B cell (primary cell): ENCODE measurements around the gene PSORS1C1. TPM values are rescaled to one million over a fixed set of nuclear protein-coding genes. Genes with fewer than 3 reads are reported as not detected.

ENCODE experiments used
- ATAC-seq: fragments of 200-7000 bp; cut with Tn5 transposase; one replicate; pipeline ENCODE4 v1.10.0; 2021; ENCODE audit warnings: low read depth, mild to moderate bottlenecking, moderate number of reproducible peaks, moderate library complexity
- CTCF ChIA-PET: fragments of 350-600 bp; sonication (Branson Sonifier 250); formaldehyde crosslinking; loops from one replicate; lab custom pipeline; 2021; ENCODE audit warnings: antibody characterized with exemption, inconsistent platforms; lab: Charles Lee
- POLR2A ChIA-PET: fragments of 350-600 bp; sonication (Branson Sonifier 250); formaldehyde crosslinking; loops from one replicate; lab custom pipeline; 2021; ENCODE audit warnings: antibody characterized with exemption; lab: Charles Lee
- DNase-seq: peaks from one replicate; pipeline ENCODE4 v3.0.0; 2013
- H2AFZ ChIP-seq: 2 replicates; pipeline ENCODE4 v1.6.1; 2012; ENCODE audit warnings: mild to moderate bottlenecking, low read depth, low read length; ENCODE audit not compliant: insufficient read depth, poor library complexity, severe bottlenecking
- H3K27ac ChIP-seq, 2 donors: 1 replicate in 1 of 2; 2 replicates in 1 of 2; pipeline ENCODE4 v1.5.1; 2012 to 2013; ENCODE audit warnings: low read length in 2 of 2, mild to moderate bottlenecking in 2 of 2, moderate library complexity in 1 of 2
- H3K27me3 ChIP-seq, 4 experiments: fragments of 200-600 bp in 1 of 4; sonication (generic) in 1 of 4; replicated peaks in 1 of 4; 1 replicate in 2 of 4; 2 replicates in 2 of 4; pipeline versions ENCODE4 v1.6.1 to v1.7.0; 2013 to 2016; ENCODE audit warnings: low read length in 3 of 4, mild to moderate bottlenecking in 2 of 4, mixed read lengths in 1 of 4, moderate library complexity in 1 of 4; ENCODE audit not compliant: insufficient read depth in 4 of 4, control insufficient read depth in 3 of 4; ENCODE audit errors: control extremely low read depth in 1 of 4
- H3K36me3 ChIP-seq, 2 experiments: replicated peaks in 1 of 2; 1 replicate in 1 of 2; 2 replicates in 1 of 2; pipeline versions ENCODE4 v1.6.1 to v1.7.1; 2013; ENCODE audit warnings: low read length in 1 of 2; ENCODE audit not compliant: insufficient read depth in 2 of 2, control insufficient read depth in 1 of 2; ENCODE audit errors: control extremely low read depth in 1 of 2, extremely low read depth in 1 of 2
- H3K4me1 ChIP-seq, 2 donors: fragments of 200-600 bp in 1 of 2; sonication (generic) in 1 of 2; 1 replicate in 1 of 2; 2 replicates in 1 of 2; pipeline versions ENCODE4 v1.5.1 to v1.6.1; 2013 to 2017; ENCODE audit warnings: low read length in 2 of 2; ENCODE audit not compliant: control insufficient read depth in 2 of 2, insufficient read depth in 2 of 2
- H3K4me2 ChIP-seq: replicated peaks from 2 replicates; pipeline ENCODE3; 2012; ENCODE audit warnings: mild to moderate bottlenecking, low read depth, low read length; ENCODE audit not compliant: poor library complexity, severe bottlenecking
- H3K4me3 ChIP-seq, 5 experiments: fragments of 200-600 bp in 1 of 5; sonication (generic) in 1 of 5; 1 replicate in 3 of 5; 2 replicates in 2 of 5; pipeline versions ENCODE4 v1.5.1 to v1.7.0; 2011 to 2016; ENCODE audit warnings: low read length in 4 of 5, mild to moderate bottlenecking in 4 of 5, low read depth in 2 of 5, control low read depth in 1 of 5, moderate library complexity in 1 of 5; ENCODE audit not compliant: insufficient read depth in 1 of 5; ENCODE audit errors: control extremely low read depth in 1 of 5, extremely low read depth in 1 of 5
- H3K79me2 ChIP-seq: fragments of 200-600 bp; sonication (generic); one replicate; pipeline ENCODE4 v1.6.0; 2016; ENCODE audit warnings: low read length; ENCODE audit not compliant: control insufficient read depth, insufficient read depth
- H3K9ac ChIP-seq: fragments of 200-600 bp; sonication (generic); 2 replicates; pipeline ENCODE4 v1.6.1; 2017; ENCODE audit warnings: mild to moderate bottlenecking, low read length, moderate library complexity
- H3K9me3 ChIP-seq, 3 donors: one replicate each; pipeline versions ENCODE4 v1.6.1 to v1.7.1; 2013; ENCODE audit warnings: low read length in 2 of 3; ENCODE audit not compliant: control insufficient read depth in 2 of 3, insufficient read depth in 1 of 3; ENCODE audit errors: control extremely low read depth in 1 of 3
- H4K20me1 ChIP-seq: 2 replicates; pipeline ENCODE4 v1.6.0; 2012; ENCODE audit warnings: mild to moderate bottlenecking, low read length; ENCODE audit not compliant: insufficient read depth, control insufficient read depth, poor library complexity, severe bottlenecking
- H3K27ac Mint-ChIP-seq: one replicate; pipeline ENCODE4 v1.8.0; 2021; ENCODE audit warnings: mixed read lengths
- H3K27me3 Mint-ChIP-seq: one replicate; pipeline ENCODE4 v1.8.0; 2021; ENCODE audit warnings: mixed read lengths
- H3K4me1 Mint-ChIP-seq: one replicate; pipeline ENCODE4 v1.8.0; 2021; ENCODE audit warnings: mixed read lengths
- H3K4me3 Mint-ChIP-seq: one replicate; pipeline ENCODE4 v1.8.0; 2021; ENCODE audit warnings: mixed read lengths
- H3K9me3 Mint-ChIP-seq: one replicate; pipeline ENCODE4 v1.8.0; 2022; ENCODE audit warnings: mixed read lengths; ENCODE audit not compliant: insufficient read depth
- EZH2 ChIP-seq: IDR thresholded peaks from 2 replicates; pipeline ENCODE4 v1.6.1; 2012; ENCODE audit warnings: borderline replicate concordance, low read depth, mild to moderate bottlenecking, moderate library complexity, low read length; ENCODE audit not compliant: insufficient read depth, poor library complexity, severe bottlenecking
- WGBS: methylation state at CpG from one replicate; pipeline ENCODE4 v1.1.5; 2013; ENCODE audit warnings: missing lambda C conversion rate; ENCODE audit not compliant: insufficient coverage; 5-methylcytosine and 5-hydroxymethylcytosine counted together
- intact Hi-C: fragments of 100-400 bp; cut with micrococcal nuclease; formaldehyde crosslinking; loops from one replicate; pipeline ENCODE4 v1.10.0; 2022
- polyA plus RNA-seq: library from polyadenylated mRNA; depleted of rRNA; stranded (reverse); fragments of >200 nt; gene quantifications from 2 replicates; pipeline ENCODE4 v1.2.3, GENCODE V29; 2012
- total RNA-seq, 2 donors: library from RNA; stranded (reverse); fragments of 120-200 nt in 1 of 2; gene quantifications; 1 replicate in 1 of 2; 2 replicates in 1 of 2; pipeline versions ENCODE4 v1.2.3 to v1.2.4, GENCODE V29; 2013 to 2022
- TF ChIP-seq, protein P1 (sequence below): fragments of 200-600 bp; IDR thresholded peaks from one replicate; pipeline ENCODE4 v1.8.0; 2022; ENCODE audit warnings: antibody characterized with exemption, mild to moderate bottlenecking

Gene PSORS1C1
- total and polyA plus RNA-seq, 2 donors (not counting 1 experiment from before 2014, with no cell fraction given): not detected

DNA sequence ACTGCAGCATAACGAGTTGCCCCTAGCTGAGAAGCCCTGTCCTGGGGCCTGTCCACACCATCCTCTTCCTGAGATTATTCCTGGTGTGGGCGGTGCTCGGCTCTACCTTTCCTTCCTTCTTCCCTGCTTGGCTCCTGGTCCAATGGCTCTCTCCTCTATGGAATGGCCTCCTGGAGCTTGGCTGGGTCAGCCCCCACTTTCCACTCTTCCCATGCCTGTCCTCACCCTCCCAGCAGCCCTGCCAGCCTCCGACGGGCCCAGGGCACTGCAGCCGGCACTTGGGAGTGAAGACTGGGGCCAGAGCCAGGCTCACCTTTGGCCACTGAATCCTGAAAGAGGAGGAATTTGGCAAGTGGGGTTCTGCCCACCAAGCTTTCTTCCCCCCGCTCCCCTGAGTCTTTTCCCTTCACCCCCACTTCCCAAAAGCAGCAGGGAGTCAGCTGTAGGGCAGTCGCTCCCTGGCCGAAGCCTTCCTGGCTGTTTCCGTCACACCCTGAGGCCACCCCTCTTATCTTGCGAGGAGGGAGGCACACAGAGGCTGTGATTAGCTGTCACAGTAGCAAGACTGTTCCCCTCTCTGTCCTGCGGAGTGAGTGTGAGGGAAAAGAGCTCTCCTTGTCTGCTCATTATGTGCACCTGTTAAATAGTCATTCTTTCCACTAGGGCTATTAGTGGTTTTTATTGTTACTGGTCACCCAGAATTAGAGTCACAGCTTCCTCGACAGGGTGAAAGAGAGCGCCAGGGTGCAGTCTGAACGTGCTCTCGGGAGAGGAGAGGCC lies 12.0 kb downstream of the PSORS1C1 start:
- DNase-seq (no peak), ATAC-seq (no peak)
- Mint-ChIP-seq H3K27ac (no peak overlapping the region), H3K9me3 (no peaks in the 10 kb centered on the region), H3K27me3 (peaks cover 24% of the 10 kb centered on the region), H3K4me3 (no peak overlapping the region), H3K4me1 (peaks cover 4% of the 10 kb centered on the region)
- H3K9ac ChIP-seq: no peak overlapping the region
- H3K4me1 ChIP-seq: peaks cover 0 to 3% of the 10 kb centered on the region in 2 donors
- H3K27me3 ChIP-seq: peaks cover 0 to 7% (median 2%) of the 10 kb centered on the region in 4 experiments
- intact Hi-C loops: no loop called here
- H4K20me1 ChIP-seq: no peaks in the 10 kb centered on the region
- no peak overlapping the region for H2AFZ ChIP-seq
- H3K79me2 ChIP-seq: no peaks in the 10 kb centered on the region
- H3K9me3 ChIP-seq: no peaks in the 10 kb centered on the region
- no peak for TF ChIP-seq EZH2
- TF ChIP-seq, protein P1, sequence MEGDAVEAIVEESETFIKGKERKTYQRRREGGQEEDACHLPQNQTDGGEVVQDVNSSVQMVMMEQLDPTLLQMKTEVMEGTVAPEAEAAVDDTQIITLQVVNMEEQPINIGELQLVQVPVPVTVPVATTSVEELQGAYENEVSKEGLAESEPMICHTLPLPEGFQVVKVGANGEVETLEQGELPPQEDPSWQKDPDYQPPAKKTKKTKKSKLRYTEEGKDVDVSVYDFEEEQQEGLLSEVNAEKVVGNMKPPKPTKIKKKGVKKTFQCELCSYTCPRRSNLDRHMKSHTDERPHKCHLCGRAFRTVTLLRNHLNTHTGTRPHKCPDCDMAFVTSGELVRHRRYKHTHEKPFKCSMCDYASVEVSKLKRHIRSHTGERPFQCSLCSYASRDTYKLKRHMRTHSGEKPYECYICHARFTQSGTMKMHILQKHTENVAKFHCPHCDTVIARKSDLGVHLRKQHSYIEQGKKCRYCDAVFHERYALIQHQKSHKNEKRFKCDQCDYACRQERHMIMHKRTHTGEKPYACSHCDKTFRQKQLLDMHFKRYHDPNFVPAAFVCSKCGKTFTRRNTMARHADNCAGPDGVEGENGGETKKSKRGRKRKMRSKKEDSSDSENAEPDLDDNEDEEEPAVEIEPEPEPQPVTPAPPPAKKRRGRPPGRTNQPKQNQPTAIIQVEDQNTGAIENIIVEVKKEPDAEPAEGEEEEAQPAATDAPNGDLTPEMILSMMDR: no peak
- no peak overlapping the region for H3K27ac ChIP-seq
- POLR2A ChIA-PET: interaction anchor here (0.6 kb wide), 1 partner anchor 258 kb away, joined by 3 read pairs; no protein-coding TSS in a partner anchor
- no peaks in the 10 kb centered on the region for H3K36me3 ChIP-seq
- H3K4me3 ChIP-seq: no peak overlapping the region
- H3K4me2 ChIP-seq: no peak overlapping the region
- CTCF ChIA-PET: interaction anchor here (1.0 to 2.2 kb wide), 12 partner anchors 10 to 316 kb away, joined by 3 to 9 read pairs (median 4); partner anchors contain the start of genes C6orf15 and VARS2
- 88% methylated on average over 14 of the region's 16 CpGs for whole genome bisulfite sequencing
